Stimulated activated CD4-positive, alpha-beta T cell treated with anti-CD3 and anti-CD28 coated beads, TNF-alpha, amount 100 ng/mL, for 24 hours (primary cell): Measurements from ENCODE around the gene SLC9A2.

Experiments used
- DNase-seq, 3 experiments: peaks; one replicate each; pipeline ENCODE4 v3.0.0-alpha.2; 2020; ENCODE audit warnings: low read depth in 3 of 3

Gene SLC9A2

DNA sequence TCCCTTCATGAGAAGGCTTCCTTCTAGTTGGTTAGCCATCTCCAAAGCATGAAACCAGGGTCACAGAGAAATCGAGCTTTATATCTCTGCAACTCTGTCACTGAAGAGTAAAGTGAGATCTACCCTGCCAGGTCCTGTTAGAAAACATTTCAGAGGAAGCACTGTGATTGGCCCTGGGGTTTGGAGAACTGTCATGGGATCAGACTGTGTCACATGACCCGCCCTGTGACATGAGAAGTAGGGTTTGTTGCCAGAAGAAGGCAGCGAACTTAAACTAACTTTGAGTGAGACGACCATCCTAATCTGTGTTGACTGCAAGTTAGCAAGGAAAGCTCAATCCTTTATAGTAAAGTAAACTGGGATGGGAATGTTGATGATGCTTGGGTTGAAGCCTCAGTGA is 55.5 kb downstream of the SLC9A2 start:
- DNase-seq = no peak

DNA sequence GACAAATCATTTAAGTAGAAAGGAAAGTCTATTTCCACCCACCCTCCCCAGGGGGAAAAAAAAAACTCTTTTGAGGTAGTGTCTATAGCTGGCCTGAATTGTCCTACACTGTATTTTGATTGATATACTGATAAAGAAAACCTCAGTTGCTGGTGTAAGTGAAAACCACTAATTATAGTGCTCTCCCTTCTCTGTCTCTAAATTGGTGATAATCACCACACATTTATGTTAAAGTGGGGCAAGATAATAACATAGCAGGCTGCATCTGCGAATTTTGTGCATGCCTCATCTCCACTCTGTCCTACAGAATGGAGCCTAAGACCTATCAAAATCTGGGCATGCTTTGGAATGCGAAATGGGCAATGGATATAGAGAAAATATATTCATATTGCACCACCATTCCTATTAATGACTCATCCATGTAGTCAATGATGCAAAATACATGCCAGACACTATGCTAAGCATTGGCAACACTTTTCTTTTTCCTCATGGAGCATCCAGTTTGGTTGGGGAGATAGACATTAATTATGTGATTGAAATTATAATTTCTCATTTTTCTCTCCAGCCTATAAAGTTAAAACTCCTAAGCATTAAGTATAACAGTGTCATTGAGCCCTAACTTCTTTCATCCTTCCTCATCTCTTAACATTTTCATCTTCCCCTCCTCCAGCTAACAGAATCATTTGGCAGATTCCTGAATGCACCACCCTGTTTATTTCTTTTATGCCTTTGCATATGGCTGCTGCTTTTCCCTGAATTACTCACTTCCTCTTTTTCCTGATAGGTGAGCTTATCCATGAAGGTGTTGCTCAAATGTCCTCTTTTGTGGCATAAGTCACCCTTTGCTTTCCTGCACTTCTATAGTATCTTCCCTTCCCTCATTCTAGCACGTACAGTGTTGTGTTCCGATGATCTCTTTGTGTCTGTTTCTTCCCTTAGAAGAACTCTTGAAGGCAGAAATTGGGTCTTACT is 58.2 kb downstream of the SLC9A2 start:
- DNase-seq = no peak

DNA sequence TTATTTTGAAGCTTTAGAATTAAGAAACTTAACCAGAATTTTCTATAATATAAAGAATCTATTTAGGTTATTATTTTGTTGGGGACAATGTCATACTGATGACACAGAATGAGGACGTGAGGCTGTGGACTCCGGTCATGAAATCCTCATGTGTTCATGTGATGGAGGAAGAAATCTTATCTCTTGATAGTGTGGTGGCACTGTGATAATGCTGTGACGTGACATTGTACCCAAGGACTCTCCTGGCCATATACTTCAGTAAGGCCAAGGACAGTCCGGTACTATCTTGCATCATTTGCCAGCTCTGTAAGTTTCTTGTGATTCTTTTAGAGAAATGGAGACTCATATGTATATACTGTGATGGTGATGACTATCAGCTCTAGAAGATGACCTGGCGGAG is 59.1 kb downstream of the SLC9A2 start:
- DNase-seq = no peak

DNA sequence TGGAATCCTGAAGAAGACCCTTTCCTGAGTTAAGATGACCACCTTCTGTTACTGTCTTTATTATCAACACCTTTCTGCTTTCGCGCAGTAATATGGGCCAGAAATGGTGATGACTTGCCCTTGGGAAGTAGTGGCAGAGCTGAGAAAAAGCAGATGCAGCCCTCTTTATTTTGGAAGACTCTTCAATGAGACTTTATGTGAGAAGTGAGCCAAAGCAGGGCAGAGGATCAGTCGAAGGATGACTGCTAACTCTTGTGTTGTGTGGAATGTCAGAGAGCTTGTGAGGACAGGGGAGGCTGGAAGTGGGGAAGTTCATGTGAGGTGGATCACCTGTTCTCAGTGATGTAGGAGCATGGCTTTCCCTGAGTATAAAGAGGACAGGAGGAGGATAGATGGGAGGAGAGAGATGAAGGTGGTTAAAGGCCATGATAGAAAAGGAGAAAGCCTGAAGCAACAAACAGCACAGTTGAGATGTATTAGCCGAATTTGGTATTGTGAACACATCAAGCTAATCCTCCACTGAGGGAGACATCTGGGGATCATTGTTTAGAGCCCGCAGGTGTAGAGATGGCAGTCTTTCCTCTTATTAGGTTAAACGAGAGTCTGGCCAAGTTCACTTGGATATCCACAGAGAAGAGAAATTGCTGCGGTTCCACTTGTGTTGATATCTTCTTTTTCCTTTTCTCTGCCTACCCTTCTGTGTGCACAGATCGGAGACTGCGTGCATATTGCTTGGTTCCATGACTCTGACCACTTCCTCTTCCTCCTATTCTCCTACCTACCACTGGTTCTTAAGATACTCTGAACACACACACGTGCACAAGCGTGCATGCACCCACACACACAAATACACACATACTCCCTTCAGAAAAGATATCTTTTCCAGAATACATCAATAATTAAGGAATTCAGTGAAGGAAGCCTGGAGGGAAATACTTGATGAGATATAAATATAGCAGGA is 67.4 kb downstream of the SLC9A2 start:
- DNase-seq = no peak

DNA sequence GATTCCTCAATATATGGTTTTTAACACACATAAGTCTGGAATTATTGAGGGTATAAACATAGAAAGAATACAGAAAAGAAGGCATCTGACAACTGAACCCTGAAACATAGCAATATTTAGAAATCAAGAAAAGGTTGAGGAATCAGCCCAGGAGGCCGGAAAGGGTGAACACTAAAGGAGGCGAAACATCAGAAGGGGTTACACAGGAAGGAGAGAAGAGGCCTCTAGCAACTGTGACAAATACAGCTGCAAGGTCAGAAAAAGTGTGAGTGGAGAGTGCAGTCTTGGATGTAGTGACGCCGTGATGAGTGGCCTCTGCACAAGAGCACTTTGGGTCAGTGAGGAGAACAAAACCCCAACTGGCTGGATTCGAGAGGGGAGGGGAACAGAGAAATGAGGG is 70.7 kb downstream of the SLC9A2 start:
- DNase-seq = no peak

DNA sequence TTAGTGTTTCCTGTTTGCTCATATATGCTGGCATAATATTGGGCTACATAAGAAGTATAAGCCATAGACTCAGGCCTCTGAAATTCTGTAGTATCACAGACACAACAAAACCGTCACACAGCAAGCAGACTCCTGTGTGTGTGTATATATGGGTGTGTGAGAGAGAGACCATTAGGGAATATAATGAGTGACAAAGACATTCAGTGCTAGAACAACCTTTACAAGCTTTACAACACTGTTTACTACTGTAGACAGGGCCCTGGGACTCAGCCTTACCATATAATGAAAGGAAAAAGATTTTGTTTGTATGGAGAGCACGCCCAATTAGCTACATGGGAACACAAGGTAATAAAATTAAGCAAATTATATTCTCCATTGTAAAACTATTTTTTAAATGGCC is 77.1 kb downstream of the SLC9A2 start:
- no peak for DNase-seq

DNA sequence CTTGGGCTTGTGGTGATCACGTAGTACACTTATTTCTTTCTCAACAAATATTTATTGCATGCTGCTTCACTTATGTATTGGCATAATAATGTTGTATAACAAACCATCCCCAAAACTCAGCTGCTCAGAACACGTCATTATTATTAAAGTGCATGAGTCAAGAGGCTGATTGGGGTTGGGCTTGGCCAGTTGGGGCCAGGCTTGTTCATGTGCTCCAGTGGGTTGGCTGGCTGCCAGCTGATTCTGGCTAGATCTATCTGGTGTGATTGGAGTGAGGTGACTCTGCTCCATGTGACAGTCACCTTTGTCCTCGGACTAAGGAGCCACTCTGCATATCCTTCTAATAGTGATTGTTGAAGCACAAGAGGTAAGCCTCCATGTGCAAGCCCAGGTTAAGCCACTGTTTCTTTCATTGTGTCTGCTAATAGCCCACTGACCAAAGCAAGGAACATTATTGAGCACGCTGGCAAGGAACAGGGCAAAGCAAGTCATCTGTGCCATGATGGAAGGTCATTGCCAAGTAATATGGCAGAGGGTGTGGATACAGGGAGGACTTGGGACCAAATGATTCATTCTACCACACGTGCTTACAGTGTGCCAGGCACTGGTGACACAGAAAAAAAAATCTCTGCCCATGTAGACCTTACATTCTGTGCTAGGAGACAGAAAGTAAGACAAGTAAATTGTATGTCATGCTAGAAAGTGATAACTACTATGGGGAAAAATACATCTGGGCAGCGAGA is 79.2 kb downstream of the SLC9A2 start:
- no peak for DNase-seq

DNA sequence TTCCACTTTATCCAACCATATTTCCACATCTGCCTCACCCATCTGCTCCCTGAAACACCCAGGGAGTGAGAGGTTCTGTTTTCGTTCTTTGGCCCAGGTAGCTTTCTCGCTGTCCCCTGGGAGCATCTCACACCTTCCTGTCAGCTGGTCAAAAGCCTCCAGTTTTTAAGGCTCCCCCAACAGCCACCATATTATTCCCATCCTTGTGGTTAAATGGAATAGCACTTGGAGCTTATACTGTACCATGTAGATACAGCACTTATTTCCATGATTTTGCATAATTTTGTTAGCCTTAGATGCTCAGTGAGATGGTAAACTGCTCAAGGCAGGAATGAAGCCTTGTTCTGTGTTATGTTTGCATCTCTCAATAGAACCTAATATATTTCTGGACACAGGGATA is 84.0 kb downstream of the SLC9A2 start:
- no peak for DNase-seq

DNA sequence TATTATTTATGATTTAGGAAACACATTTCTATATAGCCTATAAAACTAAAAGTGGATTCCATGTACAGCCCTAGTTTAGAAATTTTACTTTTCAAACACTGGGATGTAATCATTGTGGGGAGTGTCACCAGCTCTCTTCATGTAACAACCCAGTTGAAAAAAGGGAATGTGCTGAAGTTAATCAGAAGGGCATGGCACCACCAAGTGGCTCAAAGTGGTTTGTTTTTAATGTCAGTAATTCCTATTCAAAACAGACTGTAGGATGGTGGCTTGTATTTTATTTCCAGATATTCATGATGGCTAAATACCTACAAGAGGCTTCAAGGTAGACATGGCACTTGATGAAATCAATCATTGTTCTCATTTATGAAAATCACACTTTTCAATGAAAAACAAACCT is 84.4 kb downstream of the SLC9A2 start:
- DNase-seq = no peak

DNA sequence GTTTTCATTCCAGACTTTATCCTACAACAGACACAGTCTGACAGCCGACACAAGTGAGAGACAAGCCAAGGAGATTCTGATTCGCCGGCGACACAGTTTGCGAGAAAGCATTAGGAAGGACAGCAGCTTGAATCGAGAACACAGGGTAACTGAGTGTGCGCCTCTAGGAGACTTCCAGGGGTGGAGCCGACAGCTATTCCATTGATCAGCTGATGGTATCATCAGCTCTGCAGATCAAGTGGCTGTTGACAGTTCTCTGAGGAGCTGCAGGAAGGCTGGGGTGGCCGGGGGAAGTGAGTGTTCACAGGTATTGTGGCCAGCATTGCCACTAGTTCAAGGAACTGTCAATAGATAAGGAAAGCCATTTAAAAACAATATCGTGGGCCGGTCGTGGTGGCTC is 85.2 kb downstream of the SLC9A2 start:
- no peak for DNase-seq

DNA sequence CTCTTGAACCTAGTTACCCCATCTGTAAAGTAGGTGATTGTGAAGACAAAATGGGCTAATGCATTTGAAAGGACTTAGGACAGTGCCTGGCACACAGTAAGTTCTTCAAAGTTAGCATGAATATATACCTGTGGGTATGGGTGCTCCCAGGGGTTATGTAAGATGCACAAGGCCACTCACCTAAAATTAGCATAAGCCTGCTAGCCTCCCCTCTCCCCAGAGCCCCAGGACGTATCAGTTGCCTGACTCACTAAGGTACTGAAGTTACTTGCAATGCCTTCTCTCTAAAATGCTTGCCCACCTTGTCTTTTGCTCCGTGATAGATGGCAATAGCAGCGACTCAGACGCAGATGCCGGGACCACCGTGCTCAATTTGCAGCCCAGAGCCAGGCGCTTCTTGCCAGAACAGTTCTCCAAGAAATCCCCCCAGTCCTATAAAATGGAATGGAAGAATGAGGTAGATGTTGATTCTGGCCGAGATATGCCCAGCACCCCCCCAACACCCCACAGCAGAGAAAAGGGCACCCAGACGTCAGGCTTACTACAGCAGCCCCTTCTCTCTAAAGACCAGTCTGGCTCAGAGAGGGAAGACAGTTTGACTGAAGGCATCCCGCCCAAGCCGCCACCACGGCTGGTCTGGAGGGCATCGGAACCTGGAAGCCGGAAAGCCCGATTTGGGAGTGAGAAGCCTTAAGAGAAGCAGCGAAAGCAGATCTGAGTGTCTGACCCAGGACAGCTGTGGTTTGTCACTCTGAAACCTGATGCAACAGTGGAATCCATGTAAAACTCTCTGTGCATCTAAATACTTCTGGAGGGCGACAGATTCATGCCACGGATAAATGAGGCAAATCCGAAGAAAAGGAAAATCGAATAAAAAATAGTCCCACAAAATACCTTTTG is 88.7 kb downstream of the SLC9A2 start:
- DNase-seq = no peak

DNA sequence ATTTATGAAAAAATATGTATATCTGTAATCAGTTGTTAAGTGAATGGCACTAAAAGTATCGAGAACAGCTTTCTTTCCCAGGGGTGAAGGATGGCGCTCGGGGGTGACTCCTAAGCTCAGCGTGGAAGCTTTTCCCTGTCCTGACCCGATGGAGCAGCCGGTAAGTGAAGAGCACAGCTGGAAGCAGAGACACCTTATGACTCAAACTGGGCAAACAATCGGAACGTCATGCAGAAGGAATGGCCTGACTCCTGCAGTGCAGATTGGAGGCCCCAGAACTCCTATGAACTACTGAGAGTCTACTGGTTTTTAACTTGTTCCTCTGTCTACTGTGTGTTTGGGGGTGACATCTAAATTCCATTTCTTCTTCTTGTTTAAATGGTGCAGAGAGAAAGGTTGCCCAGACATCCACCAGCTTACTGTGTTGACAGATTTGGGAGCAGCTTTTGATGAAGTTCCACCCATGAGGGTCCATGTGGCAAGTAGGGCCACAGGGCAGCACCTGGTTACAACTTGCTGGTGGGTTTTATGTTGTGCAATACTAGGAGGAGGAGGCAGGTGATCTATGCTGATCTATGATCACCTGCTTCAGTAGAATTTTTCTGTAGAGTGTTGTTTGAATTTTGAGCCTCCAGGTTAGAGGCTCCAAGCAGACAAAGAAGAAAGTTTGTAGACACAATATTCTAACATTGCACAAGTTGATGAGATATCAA is 89.7 kb downstream of the SLC9A2 start:
- no peak for DNase-seq

DNA sequence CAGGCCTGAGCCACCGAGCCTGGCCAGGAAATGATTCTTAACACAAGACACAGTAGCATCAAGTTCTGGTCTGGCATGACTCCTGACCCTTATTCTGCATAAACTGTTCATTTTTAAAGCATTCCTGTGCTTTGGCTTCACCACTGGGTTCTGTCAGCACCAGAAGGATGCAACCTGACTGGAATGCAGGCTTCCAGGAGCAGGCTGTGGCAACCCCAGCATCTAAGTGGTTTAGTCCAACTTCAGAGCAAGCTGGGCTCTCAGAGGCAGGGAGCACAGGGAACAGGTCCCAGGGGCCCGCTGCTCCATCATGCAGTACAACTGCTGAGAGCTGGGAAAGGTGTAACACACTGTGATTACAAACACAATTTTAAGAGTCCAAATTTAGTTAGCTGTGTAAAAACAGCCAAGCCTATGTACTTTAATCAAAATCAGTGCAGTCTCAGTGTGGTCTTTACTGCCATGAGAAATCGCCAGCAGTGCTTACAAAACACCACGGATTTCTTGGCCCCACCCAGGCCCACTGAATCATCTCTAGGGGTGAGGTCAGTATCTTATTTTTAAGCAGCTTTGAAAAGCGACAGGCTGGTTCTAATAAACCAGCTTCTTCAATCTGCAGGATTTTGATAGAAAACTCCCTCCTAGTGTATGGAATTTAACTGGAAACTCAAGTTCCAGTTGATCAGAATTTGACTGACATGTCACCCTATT is 98.1 kb downstream of the SLC9A2 start:
- no peak for DNase-seq

DNA sequence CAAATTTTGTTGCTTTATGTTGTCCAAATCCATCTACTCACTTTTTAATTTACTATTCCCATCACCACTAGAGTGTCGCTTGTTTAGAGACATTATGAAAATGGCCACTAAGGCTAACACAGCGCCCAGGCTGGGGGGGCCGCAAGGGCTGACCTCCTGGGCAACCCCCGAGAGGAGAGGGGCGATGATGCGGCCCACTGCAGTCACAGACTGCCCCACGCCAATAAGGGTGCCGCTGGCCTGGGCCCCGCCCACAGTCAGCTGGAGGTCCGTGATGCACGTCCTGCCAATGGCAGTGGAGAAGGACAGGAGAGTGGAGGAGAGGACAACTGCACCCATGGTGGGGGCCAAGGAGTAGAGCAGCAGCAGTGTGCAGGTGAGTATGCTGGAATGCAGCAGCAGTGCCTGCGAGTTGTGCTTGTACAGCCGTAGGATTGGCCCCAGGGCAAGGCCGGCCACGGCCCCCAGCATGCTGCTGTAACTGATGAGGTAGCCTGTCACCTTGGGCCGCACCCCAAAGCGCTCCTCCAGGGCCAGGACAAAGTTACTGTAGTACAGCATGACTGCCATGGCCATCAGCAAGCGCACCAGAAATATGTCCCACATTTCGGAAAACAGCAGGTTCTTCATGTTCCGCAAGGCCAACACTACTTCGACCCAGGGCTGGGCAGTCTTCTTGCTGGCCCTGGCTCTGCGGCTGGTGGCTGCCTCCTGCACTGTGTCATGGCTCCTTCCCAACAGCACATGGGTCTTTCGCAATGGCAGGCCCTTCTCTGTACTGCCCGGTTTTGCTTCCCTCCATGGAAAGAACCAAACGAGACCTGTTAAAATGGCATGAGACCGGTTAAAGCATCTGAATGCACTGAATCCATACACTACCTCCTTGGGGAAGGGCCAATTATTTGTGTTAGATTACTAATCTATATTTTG is 99.3 kb downstream of the SLC9A2 start:
- no peak for DNase-seq

DNA sequence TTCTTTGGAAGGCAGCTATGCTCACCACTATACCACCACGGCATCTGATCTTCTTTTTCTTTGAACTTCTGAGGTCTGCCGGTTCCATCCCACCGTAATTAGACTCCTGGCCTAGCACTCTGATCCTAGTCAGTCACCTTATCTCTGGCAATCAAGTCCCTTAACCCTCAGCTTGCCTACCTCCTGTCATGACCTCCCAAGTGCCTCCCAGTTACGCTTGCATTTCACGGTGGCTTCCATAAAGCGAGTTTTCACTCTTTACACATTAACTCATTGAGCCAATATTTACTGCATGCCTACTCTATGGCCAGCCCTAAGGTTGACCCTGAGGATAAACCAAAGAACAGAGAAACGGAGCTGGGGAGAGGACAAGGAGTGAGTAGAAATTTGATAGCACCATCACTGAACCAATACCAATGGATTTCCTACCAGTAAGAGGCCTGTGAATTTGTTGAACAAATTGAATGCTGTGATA is 104.7 kb downstream of the SLC9A2 start:
- no peak for DNase-seq

DNA sequence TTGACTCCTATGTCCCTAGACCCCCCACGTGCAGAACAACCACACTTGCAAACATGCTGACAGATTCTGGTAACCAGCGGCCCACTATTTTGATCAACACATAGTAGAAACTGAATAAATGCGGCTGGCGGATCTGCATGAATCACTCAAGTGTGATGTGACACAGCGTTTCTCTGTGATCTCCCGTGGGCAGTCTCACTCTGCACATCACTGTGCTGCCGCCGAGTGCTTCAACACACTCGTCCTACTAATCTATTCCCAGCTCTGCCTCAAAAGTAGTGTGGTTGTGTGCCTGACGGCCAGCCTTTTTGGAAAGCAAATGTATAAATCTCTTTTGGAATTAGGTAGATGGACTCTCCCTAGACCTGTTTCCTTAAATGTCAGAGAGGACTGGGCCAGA is 105.2 kb downstream of the SLC9A2 start:
- no peak for DNase-seq

DNA sequence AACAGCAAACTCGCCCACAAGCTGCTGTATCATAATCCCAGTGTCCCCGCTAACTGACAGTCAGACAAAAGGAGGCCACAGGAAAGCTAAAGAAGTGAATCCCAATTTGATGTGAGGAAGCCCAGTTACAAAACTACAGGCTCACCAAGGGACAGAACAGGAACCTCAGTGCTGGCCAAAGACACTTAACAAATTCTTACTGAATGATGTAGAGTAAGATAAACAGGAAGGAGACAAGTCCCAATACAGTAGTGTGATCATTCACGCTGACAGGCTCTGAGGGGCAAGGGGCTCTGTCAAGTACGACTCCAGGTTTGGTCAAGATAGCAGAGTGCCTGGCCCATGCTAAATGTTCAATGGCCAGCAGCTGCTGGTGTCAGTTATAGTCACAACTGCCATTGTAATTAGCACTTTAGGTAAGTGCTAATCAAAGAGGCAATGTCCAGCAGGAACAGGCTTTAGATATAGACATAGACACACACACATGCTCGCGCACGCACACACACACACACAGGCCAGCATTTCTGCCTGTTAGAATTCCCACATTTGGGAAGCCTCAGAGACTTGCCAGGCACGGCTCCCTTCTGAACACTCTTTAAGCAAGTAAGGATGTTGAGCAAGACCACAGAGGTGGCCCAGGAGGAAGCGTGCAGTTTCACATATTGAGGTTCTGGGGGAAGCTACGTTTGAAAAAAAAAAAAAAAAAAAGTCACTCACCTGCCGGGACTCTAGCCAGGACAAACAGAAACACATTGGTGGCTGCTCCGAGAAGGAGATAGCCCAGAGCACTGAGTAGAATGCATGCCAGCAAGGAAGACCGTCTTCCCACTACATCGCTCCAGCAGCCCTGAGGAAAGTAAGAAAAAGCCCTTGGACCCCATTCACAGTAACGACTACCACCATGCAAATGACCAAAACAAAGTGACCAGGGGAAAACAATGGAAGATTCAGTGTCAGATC is 107.1 kb downstream of the SLC9A2 start:
- no peak for DNase-seq
